A172 (cell line): Measurements from ENCODE around the gene CLIP4. TPM values are rescaled to one million over a fixed set of nuclear protein-coding genes. Genes with fewer than 3 reads are reported as not detected.

Experiments used
- DNase-seq: peaks from one replicate; pipeline ENCODE4 v3.0.0-alpha.2; 2015; ENCODE audit warnings: low spot score
- total RNA-seq: library from RNA; depleted of rRNA; stranded (reverse); fragments of >200 nt; shearing (Covaris generic); gene quantifications from 2 replicates; pipeline ENCODE4 v1.2.3, GENCODE V29; 2014

The CLIP4 gene
- total RNA-seq, 1 experiment from 2014 or later, result 26.9 TPM

DNA sequence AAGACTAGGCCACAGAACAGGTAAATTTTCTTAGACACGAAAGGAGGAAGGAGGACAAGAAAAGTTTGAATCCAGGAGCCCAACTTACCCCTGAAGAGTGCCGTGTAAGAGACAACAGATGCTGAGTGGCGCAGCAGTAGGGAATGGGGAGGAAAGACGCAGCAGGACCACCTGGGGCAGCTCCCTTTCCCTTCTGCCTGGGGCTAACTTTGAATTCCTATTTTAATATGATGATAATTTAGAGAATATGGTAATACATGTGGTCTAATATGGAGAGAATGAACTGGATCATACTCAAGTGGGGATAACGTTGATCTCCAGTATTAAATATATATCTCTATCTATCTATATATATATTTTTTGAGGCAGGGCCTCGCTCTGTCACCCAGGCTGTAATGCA is 69.3 kb downstream of the CLIP4 start:
- DNase-seq, result no peak

- no peak for DNase-seq
Observed at GRCh38 chr2:29186817-29187216, 71.6 kb downstream of the CLIP4 start.

- DNase-seq, result peak; percentile 32
Observed at GRCh38 chr2:29187926-29188325, 72.7 kb downstream of the CLIP4 start.

DNA sequence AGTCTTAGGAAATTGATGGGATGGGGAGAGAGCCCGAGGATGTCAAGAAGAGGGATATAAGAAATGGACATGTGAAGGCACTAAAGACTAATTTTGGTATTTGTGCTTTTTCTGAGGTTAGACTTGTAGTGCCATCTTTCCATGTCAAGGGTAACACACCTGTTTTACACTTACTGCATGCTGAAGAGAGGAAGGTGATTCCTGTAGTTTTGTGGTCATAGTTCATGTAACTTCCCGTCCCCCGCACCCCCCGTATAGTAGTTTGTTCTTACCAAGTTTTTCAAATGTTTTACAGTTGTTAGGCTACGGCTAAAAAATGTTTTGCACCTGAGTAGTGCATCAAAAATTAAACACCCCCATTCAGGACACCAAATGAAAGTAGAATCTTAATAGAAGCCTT is 73.8 kb downstream of the CLIP4 start:
- no peak for DNase-seq

- DNase-seq, result no peak
Observed at GRCh38 chr2:29191817-29192216, 76.6 kb downstream of the CLIP4 start.

GRCh38 chr2:29192526-29192925 is 77.3 kb downstream of the CLIP4 start:
- DNase-seq, result peak; percentile 72

- no peak for DNase-seq
Observed at GRCh38 chr2:29193111-29193510, 77.9 kb downstream of the CLIP4 start.

- DNase-seq, result no peak
Observed at GRCh38 chr2:29193681-29194080, 78.5 kb downstream of the CLIP4 start.

GRCh38 chr2:29195796-29196195 is 80.6 kb downstream of the CLIP4 start:
- no peak for DNase-seq

DNA sequence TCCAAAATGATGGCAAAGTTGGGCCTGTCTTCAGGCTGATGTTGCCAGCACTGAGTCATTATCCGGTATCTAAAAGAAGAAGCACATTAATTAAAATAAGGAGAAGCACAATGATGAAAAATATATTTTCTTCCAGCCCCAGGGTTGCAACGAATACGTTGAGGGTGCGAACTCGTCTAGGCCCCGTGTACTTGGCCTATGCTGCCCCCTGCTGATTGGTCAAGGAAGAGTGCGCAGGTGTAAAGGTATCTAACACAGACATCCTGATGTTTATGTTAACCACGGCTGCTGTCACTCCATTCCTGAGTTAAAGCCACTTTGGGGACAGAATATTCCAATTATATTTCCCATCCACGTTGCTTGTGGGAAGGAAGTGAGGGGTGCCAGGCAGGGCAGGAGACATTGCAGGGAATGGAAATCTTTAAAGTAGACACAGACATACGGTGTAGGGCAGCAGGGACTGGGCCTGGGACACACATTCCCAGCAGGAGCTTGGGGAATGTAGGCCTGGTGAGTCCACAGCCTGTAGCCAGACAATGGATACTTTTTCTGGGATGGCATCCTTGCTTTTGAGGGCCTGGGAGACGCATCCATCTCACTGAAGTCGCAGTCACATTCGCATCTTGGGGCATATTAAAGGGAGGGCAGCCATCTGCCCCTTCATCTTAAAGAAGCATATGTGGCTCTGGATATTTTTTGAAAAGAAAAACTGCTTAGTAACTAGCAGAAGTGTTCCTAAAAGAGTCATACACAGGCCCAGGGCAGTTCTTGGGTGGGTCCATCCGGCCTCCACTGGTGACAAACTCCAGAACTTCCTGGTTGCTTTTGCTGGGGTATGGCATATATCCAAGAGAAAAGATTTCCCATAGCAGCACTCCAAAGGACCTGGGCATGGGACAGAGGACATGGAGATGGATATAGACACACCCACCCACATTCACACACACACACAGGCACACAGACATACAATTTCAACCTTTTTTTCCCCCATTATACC is 81.9 kb downstream of the CLIP4 start:
- DNase-seq, result peak; percentile 54

- no peak for DNase-seq
Observed at GRCh38 chr2:29201979-29202378, 86.8 kb downstream of the CLIP4 start.

GRCh38 chr2:29202819-29203495 is 87.7 kb downstream of the CLIP4 start:
- DNase-seq, result no peak

GRCh38 chr2:29206941-29207340 is 91.7 kb downstream of the CLIP4 start:
- DNase-seq, result no peak

- no peak for DNase-seq
Observed at GRCh38 chr2:29207352-29208148, 92.3 kb downstream of the CLIP4 start.

DNA sequence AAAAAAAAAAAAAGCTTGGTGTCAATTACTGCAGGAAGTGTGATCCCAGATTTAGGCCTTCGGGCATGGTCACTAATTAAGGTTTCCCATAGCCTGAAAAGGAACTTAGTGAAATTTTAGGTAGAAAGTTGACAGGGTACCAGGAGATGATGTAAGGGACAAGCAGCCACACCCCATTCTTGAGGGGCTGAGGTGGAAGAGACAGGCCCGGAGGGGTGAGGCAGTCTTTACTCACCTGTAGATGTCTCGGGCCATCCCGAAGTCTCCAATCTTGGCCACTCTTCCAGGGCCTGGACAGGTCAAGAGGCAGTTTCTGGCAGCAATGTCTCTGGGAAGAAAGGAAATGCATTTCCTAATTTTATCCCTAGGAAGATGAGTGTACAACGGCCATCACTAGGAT is 94.3 kb downstream of the CLIP4 start:
- DNase-seq, result no peak

- no peak for DNase-seq
Observed at GRCh38 chr2:29212009-29212408, 96.8 kb downstream of the CLIP4 start.

DNA sequence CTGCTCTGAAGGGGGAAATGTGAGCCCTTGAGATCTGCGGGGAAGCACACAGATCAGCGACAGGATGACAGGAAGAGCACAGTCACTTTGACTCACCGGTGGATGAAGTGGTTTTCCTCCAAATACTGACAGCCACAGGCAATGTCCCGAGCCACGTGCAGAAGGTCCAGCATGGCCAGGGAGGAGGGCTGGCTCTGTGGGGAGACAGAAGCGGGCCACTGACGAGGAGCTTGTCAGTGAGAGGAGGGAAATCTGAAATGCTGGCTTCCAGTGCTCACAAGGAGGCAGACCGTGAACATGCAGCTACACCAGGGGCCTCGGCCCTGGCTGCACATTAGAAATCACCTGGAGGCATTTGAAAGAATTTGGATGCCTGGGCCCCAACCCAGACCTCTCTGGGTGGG is 98.7 kb downstream of the CLIP4 start:
- DNase-seq, result peak; percentile 57

- DNase-seq, result no peak
Observed at GRCh38 chr2:29215073-29215472, 99.9 kb downstream of the CLIP4 start.

DNA sequence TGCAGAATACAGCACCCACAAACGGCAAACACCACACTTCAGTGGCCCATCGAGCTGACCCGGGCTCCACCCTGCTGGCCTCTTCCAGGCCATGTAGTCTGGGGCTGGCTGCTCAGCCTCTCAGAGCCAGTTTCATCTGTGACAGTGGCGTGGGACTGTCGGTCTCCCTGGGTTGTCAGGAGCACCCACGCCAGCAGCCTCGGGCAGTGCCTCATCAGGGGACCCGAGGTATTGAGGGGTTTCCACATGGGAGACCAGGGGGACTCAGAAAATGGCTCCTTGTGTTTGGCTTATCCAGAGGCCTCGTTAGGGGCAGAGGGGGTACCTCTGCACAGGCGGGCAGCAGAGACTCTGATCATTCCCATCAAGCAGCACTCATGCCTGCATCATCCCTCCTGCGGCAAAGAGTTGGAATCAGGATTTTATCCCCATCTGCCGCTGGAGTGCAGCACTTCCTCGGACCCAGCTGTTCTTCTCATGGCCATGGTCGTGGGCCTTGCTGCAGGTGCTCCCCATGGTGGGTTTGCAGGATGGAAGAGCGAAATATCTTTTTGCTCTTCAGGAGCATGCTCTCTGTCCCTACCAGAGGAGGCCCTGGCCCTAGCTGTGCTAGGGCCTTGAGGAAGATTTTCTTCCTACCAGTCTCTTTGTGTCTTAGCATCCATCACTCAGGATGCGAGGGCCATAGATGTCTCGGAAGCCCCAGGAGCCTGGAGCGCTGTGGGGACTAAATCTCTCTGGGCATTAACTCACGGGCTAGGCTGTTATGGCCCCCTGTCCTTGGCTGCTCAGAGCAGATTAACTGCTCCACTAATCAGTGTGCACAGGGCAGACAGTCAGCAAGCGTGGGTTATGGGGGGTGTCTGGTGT is 100.8 kb downstream of the CLIP4 start:
- no peak for DNase-seq

- no peak for DNase-seq
Observed at GRCh38 chr2:29216609-29216909, 101.3 kb downstream of the CLIP4 start.

- DNase-seq, result no peak
Observed at GRCh38 chr2:29218071-29218470, 102.9 kb downstream of the CLIP4 start.
